PFSK-1 (cell line): ENCODE measurements around the gene ITGAE.

Experiments
- FOXP2 ChIP-seq: optimal IDR thresholded peaks from 2 replicates; pipeline ENCODE3; 2011; ENCODE audit warnings: borderline replicate concordance, control low read depth, inconsistent platforms; ENCODE audit not compliant: insufficient read depth; ENCODE audit errors: extremely low read length, extremely low read depth
- POLR2AphosphoS5 ChIP-seq: IDR thresholded peaks from 2 replicates; pipeline ENCODE4 v1.6.1; 2012; ENCODE audit warnings: low read depth, mild to moderate bottlenecking, control low read depth, low read length, moderate library complexity
- REST ChIP-seq, 2 experiments: IDR thresholded peaks; 2 replicates each; pipeline versions ENCODE4 v1.6.1 to v1.8.0; 2011 to 2012; ENCODE audit warnings: low read depth in 2 of 2, low read length in 2 of 2, control low read depth in 1 of 2, inconsistent platforms in 1 of 2, mild to moderate bottlenecking in 1 of 2, moderate library complexity in 1 of 2; ENCODE audit not compliant: insufficient read depth in 1 of 2
- SIN3A ChIP-seq: IDR thresholded peaks from 2 replicates; pipeline ENCODE4 v1.6.1; 2012; ENCODE audit warnings: mild to moderate bottlenecking, low read length, moderate library complexity, borderline replicate concordance; ENCODE audit not compliant: insufficient read depth
- TAF1 ChIP-seq: IDR thresholded peaks from 2 replicates; pipeline ENCODE4 v1.6.1; 2012; ENCODE audit warnings: low read length, control low read depth, borderline replicate concordance; ENCODE audit not compliant: insufficient read depth

Gene ITGAE

GRCh38 chr17:3719265-3719664 is 81.7 kb downstream of the ITGAE start:
- TF ChIP-seq POLR2AphosphoS5, result no peak
- TF ChIP-seq TAF1, result no peak
- no peak for TF ChIP-seq REST (IDR thresholded peaks at IDR 0.05; ENCODE audit: insufficient read depth in 1 of 2, low read depth in 2 of 2, low read length in 2 of 2)
- TF ChIP-seq FOXP2, result no peak
- TF ChIP-seq SIN3A, result no peak

GRCh38 chr17:3718201-3718600 is 82.8 kb downstream of the ITGAE start:
- no peak for TF ChIP-seq REST (IDR thresholded peaks at IDR 0.05; ENCODE audit: insufficient read depth in 1 of 2, low read depth in 2 of 2, low read length in 2 of 2)
- TF ChIP-seq TAF1, result no peak
- no peak for TF ChIP-seq SIN3A
- TF ChIP-seq FOXP2, result no peak
- TF ChIP-seq POLR2AphosphoS5, result no peak

GRCh38 chr17:3715296-3715695 is 85.7 kb downstream of the ITGAE start:
- no peak for TF ChIP-seq SIN3A
- no peak for TF ChIP-seq REST (IDR thresholded peaks at IDR 0.05; ENCODE audit: insufficient read depth in 1 of 2, low read depth in 2 of 2, low read length in 2 of 2)
- TF ChIP-seq TAF1, result no peak
- TF ChIP-seq POLR2AphosphoS5, result no peak

GRCh38 chr17:3712811-3713463 is 88.1 kb downstream of the ITGAE start:
- TF ChIP-seq TAF1 (no peak), POLR2AphosphoS5 (no peak), SIN3A (no peak), FOXP2 (no peak), REST (IDR thresholded peaks at IDR 0.05; ENCODE audit: insufficient read depth in 1 of 2, low read depth in 2 of 2, low read length in 2 of 2) (no peak)

GRCh38 chr17:3710951-3711383 is 90.0 kb downstream of the ITGAE start:
- TF ChIP-seq REST (IDR thresholded peaks at IDR 0.05; ENCODE audit: insufficient read depth in 1 of 2, low read depth in 2 of 2, low read length in 2 of 2) (no peak), POLR2AphosphoS5 (no peak), SIN3A (no peak), TAF1 (no peak), FOXP2 (no peak)
